Measurements from ENCODE around the gene MAPK1.

DNA sequence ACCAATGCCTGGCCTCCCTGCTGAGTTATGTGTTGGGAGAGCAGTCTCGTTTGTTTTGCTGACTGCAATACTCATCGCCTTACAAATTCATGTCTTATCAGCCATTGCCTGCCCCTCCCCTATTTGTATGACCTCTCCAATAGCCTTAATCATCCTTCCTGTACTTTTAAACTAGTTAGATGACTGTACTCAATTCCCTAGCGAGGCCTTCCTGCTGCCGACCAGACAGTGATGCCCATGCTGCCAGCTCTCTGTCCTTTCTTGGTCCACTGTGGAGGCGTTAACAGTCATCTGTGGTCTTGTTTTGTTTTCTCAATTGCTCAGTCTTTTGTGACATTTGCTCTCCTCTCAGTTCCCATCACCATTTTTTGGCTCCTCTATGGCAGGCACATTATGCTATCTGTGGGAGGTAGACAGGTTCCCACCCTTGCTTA is 111.6 kb downstream of the MAPK1 start:
- TF ChIP-seq POLR2AphosphoS5 (IDR thresholded peaks at IDR 0.05) (peak in 1 of 4 donors; percentile 4), POLR2A (IDR thresholded peaks at IDR 0.05) (no peak)
- TF ChIP-seq, protein P1, sequence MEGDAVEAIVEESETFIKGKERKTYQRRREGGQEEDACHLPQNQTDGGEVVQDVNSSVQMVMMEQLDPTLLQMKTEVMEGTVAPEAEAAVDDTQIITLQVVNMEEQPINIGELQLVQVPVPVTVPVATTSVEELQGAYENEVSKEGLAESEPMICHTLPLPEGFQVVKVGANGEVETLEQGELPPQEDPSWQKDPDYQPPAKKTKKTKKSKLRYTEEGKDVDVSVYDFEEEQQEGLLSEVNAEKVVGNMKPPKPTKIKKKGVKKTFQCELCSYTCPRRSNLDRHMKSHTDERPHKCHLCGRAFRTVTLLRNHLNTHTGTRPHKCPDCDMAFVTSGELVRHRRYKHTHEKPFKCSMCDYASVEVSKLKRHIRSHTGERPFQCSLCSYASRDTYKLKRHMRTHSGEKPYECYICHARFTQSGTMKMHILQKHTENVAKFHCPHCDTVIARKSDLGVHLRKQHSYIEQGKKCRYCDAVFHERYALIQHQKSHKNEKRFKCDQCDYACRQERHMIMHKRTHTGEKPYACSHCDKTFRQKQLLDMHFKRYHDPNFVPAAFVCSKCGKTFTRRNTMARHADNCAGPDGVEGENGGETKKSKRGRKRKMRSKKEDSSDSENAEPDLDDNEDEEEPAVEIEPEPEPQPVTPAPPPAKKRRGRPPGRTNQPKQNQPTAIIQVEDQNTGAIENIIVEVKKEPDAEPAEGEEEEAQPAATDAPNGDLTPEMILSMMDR (IDR thresholded peaks at IDR 0.05), result no peak
